Tibial artery (tissue), 4 donors: ENCODE measurements around the gene CGB2.
"Not testable (repeated sequence)": the region's sequence is repeated elsewhere in the genome, so short reads cannot be mapped to it uniquely, and the experiment has no call there.

ENCODE experiments used
- DNase-seq, 2 donors: peaks; one replicate each; pipeline ENCODE4 v3.0.0-alpha.2; 2019
- H3K27ac ChIP-seq, 2 donors: fragments of 200-600 bp; sonication (generic) in 1 of 2; 1 replicate in 1 of 2; 2 replicates in 1 of 2; pipeline ENCODE4 v1.5.1; 2018 to 2019; ENCODE audit warnings: mild to moderate bottlenecking in 1 of 2
- H3K27me3 ChIP-seq, 2 donors: fragments of 200-600 bp; sonication (generic) in 1 of 2; one replicate each; pipeline versions ENCODE4 v1.5.1 to v1.6.0; 2016 to 2019
- H3K36me3 ChIP-seq, 3 donors: fragments of 200-600 bp; sonication (generic) in 2 of 3; one replicate each; pipeline ENCODE4 v1.5.1; 2016 to 2019; ENCODE audit warnings: mild to moderate bottlenecking in 2 of 3
- H3K4me1 ChIP-seq, 4 donors: fragments of 200-600 bp; sonication (generic) in 2 of 4; 1 replicate in 3 of 4; 2 replicates in 1 of 4; pipeline ENCODE4 v1.5.1; 2016 to 2019
- H3K4me3 ChIP-seq, 2 donors: fragments of 200-600 bp; sonication (generic) in 1 of 2; 1 replicate in 1 of 2; 2 replicates in 1 of 2; pipeline ENCODE4 v1.5.1; 2018 to 2019; ENCODE audit warnings: mild to moderate bottlenecking in 2 of 2
- H3K9me3 ChIP-seq, 3 donors: fragments of 200-600 bp; sonication (generic) in 1 of 3; one replicate each; pipeline ENCODE4 v1.5.1; 2016 to 2019
- CTCF ChIP-seq, 2 experiments: fragments of 200-600 bp in 1 of 2; fragments of 450-650 bp in 1 of 2; IDR thresholded peaks; one replicate each; pipeline ENCODE4 v1.5.1; 2017 to 2019; ENCODE audit warnings: antibody characterized with exemption in 2 of 2, mild to moderate bottlenecking in 1 of 2, moderate library complexity in 1 of 2
- intact Hi-C: fragments of 100-400 bp; cut with DNase I; formaldehyde crosslinking; loops from one replicate; pipeline ENCODE4 v1.15.0; 2023; ENCODE audit warnings: low total_unique reads

Gene CGB2

GRCh38 chr19:49014123-49014869, 17.4 kb upstream of the CGB2 start:
- no peak for DNase-seq

GRCh38 chr19:49014870-49015255, 16.8 kb upstream of the CGB2 start:
- no peak for DNase-seq
- H3K27ac ChIP-seq, result no peak overlapping the region
- H3K9me3 ChIP-seq, result no peaks in the 10 kb centered on the region
- H3K4me3 ChIP-seq, result no peak overlapping the region
- no peak for TF ChIP-seq CTCF (IDR thresholded peaks at IDR 0.05)
- peaks cover 0 to 27% (median 22%) of the 10 kb centered on the region in 4 donors for H3K4me1 ChIP-seq
- peaks cover 36 to 66% (median 53%) of the 10 kb centered on the region in 3 donors for H3K36me3 ChIP-seq
- intact Hi-C loops, result no loop called here
- H3K27me3 ChIP-seq, result peaks cover 0 to 20% of the 10 kb centered on the region in 2 donors

More at GRCh38 chr19:49014123-49014869, 17.4 kb upstream of the CGB2 start:
- peaks cover 0 to 14% of the 10 kb centered on the region in 2 donors for H3K27me3 ChIP-seq
- no peak for TF ChIP-seq CTCF (IDR thresholded peaks at IDR 0.05)
- H3K9me3 ChIP-seq, result no peaks in the 10 kb centered on the region
- no peak overlapping the region for H3K4me3 ChIP-seq
- intact Hi-C loops, result no loop called here
- H3K4me1 ChIP-seq, result peaks cover 0 to 22% (median 18%) of the 10 kb centered on the region in 4 donors
- H3K27ac ChIP-seq, result no peak overlapping the region
- H3K36me3 ChIP-seq, result peaks cover 42 to 72% (median 59%) of the 10 kb centered on the region in 3 donors

- DNase-seq, result no peak
- intact Hi-C loops, result no loop called here
- Histone ChIP-seq H3K9me3 (no peaks in the 10 kb centered on the region), H3K4me3 (no peak overlapping the region), H3K27me3 (peaks cover 0 to 26% of the 10 kb centered on the region in 2 donors), H3K36me3 (peaks cover 25 to 52% (median 39%) of the 10 kb centered on the region in 3 donors), H3K4me1 (peaks cover 0 to 28% (median 22%) of the 10 kb centered on the region in 4 donors), H3K27ac (no peak overlapping the region)
- no peak for TF ChIP-seq CTCF (IDR thresholded peaks at IDR 0.05)
Observed at GRCh38 chr19:49016067-49016839, 15.4 kb upstream of the CGB2 start.

GRCh38 chr19:49017041-49017665, 14.5 kb upstream of the CGB2 start, which contains the start of gene LHB:
LHB (minus strand) TSS chr19:49017091; CDS start chr19:49017081, 10 bp downstream.
- H3K27me3 ChIP-seq, result peaks cover 0 to 26% of the 10 kb centered on the region in 2 donors
- H3K27ac ChIP-seq, result no peak within 1 kb of the TSS
- H3K36me3 ChIP-seq, result peaks cover 16 to 43% (median 30%) of the 10 kb centered on the region in 3 donors
- no peaks in the 10 kb centered on the region for H3K9me3 ChIP-seq
- H3K4me1 ChIP-seq, result peaks cover 0 to 28% (median 22%) of the 10 kb centered on the region in 4 donors
- H3K4me3 ChIP-seq, result peak within 1 kb of the TSS; percentile 37 to 56
- no peak for TF ChIP-seq CTCF (IDR thresholded peaks at IDR 0.05)
- DNase-seq, result no peak
- intact Hi-C loops, result no loop called here

- peak in 1 of 2 donors; percentile 35 for DNase-seq
- Histone ChIP-seq H3K36me3 (peaks cover 10 to 36% (median 24%) of the 10 kb centered on the region in 3 donors), H3K27me3 (peaks cover 0 to 26% of the 10 kb centered on the region in 2 donors), H3K9me3 (no peaks in the 10 kb centered on the region), H3K4me1 (peaks cover 0 to 28% (median 22%) of the 10 kb centered on the region in 4 donors), H3K27ac (no peak overlapping the region), H3K4me3 (peak overlapping the region; percentile 37 to 56)
- intact Hi-C loops, result no loop called here
- TF ChIP-seq CTCF (IDR thresholded peaks at IDR 0.05), result peak; percentile 30 to 45
Observed at GRCh38 chr19:49017666-49018351, 13.9 kb upstream of the CGB2 start.

GRCh38 chr19:49018388-49019241, 13.1 kb upstream of the CGB2 start:
- Histone ChIP-seq H3K4me3 (peak overlapping the region; percentile 37 to 56), H3K4me1 (peaks cover 0 to 28% (median 22%) of the 10 kb centered on the region in 4 donors), H3K27me3 (peaks cover 0 to 26% of the 10 kb centered on the region in 2 donors), H3K36me3 (peaks cover 9 to 28% (median 22%) of the 10 kb centered on the region in 3 donors)
- H3K27ac ChIP-seq, DNase-seq, H3K9me3 ChIP-seq, intact Hi-C loops: not testable (repeated sequence)
